ENCODE results near the gene HCAR1.
A peak's percentile ranks its signal among the peaks of the same experiment; 100 is the strongest.
"Not testable (repeated sequence)": the region's sequence is repeated elsewhere in the genome, so short reads cannot be mapped to it uniquely, and the experiment has no call there.

Gene HCAR1, protein sequence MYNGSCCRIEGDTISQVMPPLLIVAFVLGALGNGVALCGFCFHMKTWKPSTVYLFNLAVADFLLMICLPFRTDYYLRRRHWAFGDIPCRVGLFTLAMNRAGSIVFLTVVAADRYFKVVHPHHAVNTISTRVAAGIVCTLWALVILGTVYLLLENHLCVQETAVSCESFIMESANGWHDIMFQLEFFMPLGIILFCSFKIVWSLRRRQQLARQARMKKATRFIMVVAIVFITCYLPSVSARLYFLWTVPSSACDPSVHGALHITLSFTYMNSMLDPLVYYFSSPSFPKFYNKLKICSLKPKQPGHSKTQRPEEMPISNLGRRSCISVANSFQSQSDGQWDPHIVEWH

DNA sequence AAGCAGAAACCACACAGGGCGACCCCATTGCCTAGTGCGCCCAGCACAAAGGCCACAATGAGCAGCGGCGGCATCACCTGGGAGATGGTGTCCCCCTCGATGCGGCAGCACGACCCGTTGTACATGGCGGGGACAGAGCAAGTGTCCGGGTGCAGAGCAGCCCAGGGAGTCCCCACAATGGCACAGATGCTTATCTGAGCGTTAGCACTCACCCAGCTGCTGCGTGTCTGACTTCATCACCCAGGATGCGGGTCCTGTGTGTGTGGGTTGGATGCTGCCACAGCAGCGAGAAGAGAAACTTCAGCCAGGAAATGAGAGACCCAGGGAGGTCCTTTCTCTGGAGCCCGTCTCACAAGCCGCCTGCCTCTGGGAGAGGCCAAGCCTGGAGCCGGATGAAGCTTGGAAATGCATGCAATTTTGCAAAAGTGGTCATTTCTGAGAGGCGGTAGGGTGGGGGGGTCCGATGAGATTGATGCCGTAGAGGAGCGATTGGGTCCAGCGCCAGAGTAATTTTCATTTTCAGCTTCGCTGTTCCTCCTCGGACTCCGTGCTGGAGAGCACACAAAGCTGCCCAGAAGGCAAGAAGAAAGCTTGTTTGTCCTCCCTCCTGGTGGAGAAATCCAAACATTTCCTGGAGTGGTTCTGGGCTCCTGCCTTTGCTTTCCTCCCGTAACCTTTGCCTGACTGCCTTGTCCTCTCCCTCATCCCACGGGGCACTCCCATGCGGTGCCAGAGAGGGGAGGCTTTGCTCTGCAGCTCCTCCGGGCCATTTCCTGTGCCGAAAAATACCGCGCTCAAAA, at the start of gene HCAR1:
Gene HCAR1 (minus strand): TSS at position 630 of the 800 bp plus-strand sequence. CDS start 505 bp downstream, at position 125.
- no peak within 1 kb of the TSS for H3K9ac ChIP-seq (ENCODE audit: low read depth, low read length)
- H3K36me3 ChIP-seq (ENCODE audit: insufficient read depth, low read depth, low read length) = no peaks in the 10 kb centered on the region
- H3K4me3 ChIP-seq (ENCODE audit: low read length) = no peak within 1 kb of the TSS
- H3K27me3 ChIP-seq (ENCODE audit: insufficient read depth, low read length) = no peaks in the 10 kb centered on the region
- no peak within 1 kb of the TSS for H3K27ac ChIP-seq (ENCODE audit: low read length)
- no peaks in the 10 kb centered on the region for H3K9me3 ChIP-seq (ENCODE audit: insufficient read depth, low read depth, low read length)
- 0 out of 2 replicates have a peak, but pooled peaks cover 4% of the 10 kb centered on the region for H3K4me1 ChIP-seq (ENCODE audit: insufficient read depth, low read length)

DNA sequence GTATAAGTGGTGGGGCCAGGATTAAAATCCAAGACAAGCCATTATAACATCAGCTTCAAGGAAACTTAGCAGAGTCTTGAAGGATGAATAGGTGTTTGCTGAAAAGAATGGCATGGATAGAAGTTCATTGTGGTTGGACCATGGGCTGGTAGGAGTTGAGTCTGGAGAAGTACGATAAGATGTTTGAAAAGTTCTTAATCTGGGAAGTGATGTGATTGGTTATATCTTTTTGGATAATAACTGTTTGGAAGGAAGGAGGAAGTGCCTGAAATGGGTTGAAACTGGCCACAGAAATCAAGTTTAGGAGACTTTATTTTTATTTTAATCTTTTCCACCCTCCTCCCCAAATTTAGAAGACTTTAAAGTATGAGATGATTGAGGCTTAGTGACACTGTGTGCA, 26.9 kb upstream of the HCAR1 start:
- Histone ChIP-seq H3K27me3 (ENCODE audit: insufficient read depth, low read length) (no peaks in the 10 kb centered on the region), H3K27ac (ENCODE audit: low read length) (no peak overlapping the region), H3K4me3 (ENCODE audit: low read length) (no peak overlapping the region), H3K36me3 (ENCODE audit: insufficient read depth, low read depth, low read length) (peaks cover 88% of the 10 kb centered on the region), H3K4me1 (ENCODE audit: insufficient read depth, low read length) (peaks cover 8% of the 10 kb centered on the region), H3K9ac (ENCODE audit: low read depth, low read length) (no peak overlapping the region), H3K9me3 (ENCODE audit: insufficient read depth, low read depth, low read length) (no peaks in the 10 kb centered on the region)

DNA sequence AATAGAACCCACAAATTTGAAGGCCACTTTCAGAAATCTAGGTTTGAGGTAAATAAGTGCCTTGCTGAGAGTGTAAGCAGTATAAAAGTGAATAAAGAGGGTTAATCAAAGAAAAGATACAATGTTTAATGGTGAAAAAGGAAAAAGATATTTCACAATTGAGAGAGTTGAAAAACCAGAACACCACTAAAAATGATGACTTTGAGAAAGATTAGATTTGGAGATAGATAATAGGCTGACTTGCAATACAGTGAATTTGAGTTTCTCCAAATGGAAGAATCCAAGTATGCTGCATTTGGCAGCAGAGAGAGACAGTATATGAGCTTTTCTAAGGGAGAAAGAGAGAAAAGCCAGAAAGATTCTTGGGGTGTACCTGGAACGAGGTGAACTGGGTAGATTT, 24.1 kb upstream of the HCAR1 start:
- no peak overlapping the region for H3K9ac ChIP-seq (ENCODE audit: low read depth, low read length)
- peaks cover 62% of the 10 kb centered on the region for H3K36me3 ChIP-seq (ENCODE audit: insufficient read depth, low read depth, low read length)
- H3K4me1 ChIP-seq (ENCODE audit: insufficient read depth, low read length) = peaks cover 14% of the 10 kb centered on the region
- no peak overlapping the region for H3K4me3 ChIP-seq (ENCODE audit: low read length)
- no peaks in the 10 kb centered on the region for H3K27me3 ChIP-seq (ENCODE audit: insufficient read depth, low read length)
- no peak overlapping the region for H3K27ac ChIP-seq (ENCODE audit: low read length)
- no peaks in the 10 kb centered on the region for H3K9me3 ChIP-seq (ENCODE audit: insufficient read depth, low read depth, low read length)

DNA sequence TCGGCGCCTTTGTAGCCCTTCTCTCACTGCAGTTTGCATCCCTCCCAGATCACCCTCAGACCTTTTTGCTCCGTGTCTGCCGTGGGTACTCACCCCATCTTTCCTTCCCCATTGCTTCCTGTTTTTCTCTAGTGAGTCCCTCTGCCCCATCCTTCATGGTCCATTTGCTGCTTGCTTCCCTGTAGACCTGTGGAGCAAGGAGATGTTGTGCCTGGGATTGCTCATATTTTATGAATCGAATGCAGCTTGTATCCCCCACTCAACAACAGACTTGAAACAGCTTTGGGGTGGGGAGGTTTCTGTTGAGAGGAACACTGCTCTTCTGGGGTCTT, 22.6 kb upstream of the HCAR1 start:
- peak overlapping the region; percentile 94 for H3K4me3 ChIP-seq (ENCODE audit: low read length)
- peaks cover 15% of the 10 kb centered on the region for H3K4me1 ChIP-seq (ENCODE audit: insufficient read depth, low read length)
- H3K9ac ChIP-seq (ENCODE audit: low read depth, low read length) = peak overlapping the region; percentile 93
- no peaks in the 10 kb centered on the region for H3K9me3 ChIP-seq (ENCODE audit: insufficient read depth, low read depth, low read length)
- H3K27me3 ChIP-seq (ENCODE audit: insufficient read depth, low read length) = no peaks in the 10 kb centered on the region
- peaks cover 48% of the 10 kb centered on the region for H3K36me3 ChIP-seq (ENCODE audit: insufficient read depth, low read depth, low read length)
- H3K27ac ChIP-seq (ENCODE audit: low read length) = peak overlapping the region; percentile 94

DNA sequence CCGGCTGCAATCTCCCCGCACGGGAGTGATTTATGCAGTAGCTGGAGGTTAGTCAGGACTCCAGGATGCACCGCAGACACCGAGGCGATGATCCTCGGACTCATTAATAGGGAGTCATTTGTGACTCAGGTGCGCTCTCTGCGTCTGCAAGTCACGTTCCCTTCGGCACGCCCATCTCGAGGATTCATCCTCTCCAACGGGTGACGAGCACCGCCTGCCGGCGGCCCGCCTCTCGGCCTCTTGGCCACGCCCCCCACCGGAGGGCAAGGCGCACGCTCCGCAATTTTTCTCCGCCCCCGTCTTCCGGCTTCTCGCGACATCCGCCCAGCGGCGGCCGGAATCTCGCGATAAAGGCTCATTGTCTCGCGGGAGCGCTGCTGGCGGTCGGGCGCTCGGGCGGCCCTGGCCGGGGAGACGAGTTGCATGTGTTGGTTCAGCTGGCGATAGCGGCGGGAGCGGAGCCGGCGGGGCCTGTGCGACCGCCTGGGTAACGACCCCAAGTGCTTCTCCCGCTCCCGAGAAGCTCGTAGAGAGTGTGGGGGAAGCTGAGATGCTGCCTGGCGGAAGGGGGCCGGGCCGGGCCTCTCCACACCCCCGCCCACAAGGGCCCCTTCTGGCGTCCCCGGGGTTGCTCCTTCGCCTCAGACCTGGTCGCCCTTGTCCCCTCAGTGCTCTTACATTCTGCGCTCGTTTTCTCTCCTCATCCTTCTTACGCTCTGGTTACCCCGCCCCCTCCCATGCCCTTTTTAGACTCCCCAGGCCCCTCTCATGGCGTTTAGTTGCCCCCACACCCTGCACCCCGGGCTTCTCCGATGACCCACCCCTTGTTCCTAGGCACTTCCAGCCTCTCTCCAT, 22.0 kb upstream of the HCAR1 start, which contains the start of gene DENR:
Gene DENR (plus strand): TSS at position 361 of the 855 bp plus-strand sequence. CDS start 878 bp downstream, outside the sequence.
- peaks cover 42% of the 10 kb centered on the region for H3K36me3 ChIP-seq (ENCODE audit: insufficient read depth, low read depth, low read length)
- H3K27ac ChIP-seq (ENCODE audit: low read length) = peak within 1 kb of the TSS; percentile 94
- peak within 1 kb of the TSS; percentile 94 for H3K4me3 ChIP-seq (ENCODE audit: low read length)

DNA sequence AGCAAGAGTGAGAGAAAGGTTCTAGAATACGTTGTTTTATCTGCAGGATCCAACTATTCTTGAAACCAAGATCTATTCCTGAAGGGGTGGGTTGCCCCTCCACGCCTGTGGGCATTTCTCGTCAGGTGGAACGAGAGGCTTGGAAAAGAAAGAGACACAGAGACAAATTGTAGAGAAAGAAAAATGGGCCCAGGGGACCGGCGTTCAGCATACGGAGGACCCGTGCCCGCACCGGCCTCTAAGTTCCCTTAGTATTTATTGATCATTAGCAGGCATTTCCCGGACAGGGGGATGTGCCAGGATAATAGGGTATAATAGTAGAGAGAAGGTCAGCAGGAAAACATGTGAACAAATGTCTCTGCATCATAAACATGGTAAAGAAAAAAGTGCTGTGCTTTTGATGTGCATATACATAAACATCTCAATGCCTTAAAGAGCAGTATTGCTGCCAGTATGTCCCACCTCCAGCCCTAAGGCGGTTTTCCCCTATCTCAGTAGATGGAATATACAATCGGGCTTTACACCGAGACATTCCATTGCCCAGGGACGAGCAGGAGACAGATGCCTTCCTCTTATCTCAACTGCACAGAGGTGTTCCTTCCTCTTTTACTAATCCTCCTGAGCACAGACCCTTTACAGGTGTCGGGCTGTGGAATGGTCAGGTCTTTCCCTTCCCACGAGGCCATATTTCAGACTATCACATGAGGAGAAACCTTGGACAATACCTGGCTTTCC, 20.3 kb upstream of the HCAR1 start:
- Histone ChIP-seq H3K9ac (ENCODE audit: low read depth, low read length) (peak overlapping the region; percentile 78), H3K4me3 (ENCODE audit: low read length) (peak overlapping the region; percentile 94)

More for the DNA sequence above, 22.0 kb upstream of the HCAR1 start, which contains the start of gene DENR:
- no peaks in the 10 kb centered on the region for H3K9me3 ChIP-seq (ENCODE audit: insufficient read depth, low read depth, low read length)
- peak within 1 kb of the TSS; percentile 93 for H3K9ac ChIP-seq (ENCODE audit: low read depth, low read length)
- peaks cover 15% of the 10 kb centered on the region for H3K4me1 ChIP-seq (ENCODE audit: insufficient read depth, low read length)
- no peaks in the 10 kb centered on the region for H3K27me3 ChIP-seq (ENCODE audit: insufficient read depth, low read length)

DNA sequence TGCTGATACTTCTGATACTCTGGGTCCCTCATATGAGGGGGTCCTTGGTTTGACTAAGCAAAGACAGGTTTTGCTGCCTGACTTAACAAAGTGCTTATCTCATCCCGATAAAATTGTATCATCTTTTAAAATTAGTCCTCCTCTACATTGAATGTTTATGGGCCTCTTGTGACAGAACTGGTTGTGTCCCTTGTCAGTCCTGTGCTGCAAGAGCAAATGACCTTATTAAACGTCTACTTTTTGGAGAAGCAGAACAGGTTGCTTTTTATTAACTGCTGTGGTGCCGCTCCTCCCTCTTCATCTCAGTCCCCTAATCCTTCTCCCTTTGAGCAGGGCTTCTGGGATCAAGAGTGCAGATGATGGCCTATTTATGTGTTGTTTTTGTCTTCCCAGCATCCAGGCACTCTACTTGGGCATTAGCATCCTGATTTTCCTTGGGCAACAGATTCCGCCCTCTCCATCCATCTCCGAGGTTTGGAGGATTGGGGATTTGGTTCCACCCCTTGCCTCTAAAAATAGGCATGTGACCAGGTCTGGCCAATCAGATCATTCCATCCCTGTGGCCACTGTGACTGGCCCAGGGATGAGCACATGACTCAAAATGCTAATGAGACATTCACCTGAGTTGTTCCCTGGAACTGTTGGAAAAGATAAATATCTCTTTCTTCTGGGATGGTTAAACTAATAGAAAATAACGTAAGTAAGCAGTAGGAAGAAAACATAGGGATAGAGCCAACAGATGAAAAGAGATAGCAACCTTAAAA, 19.1 kb upstream of the HCAR1 start:
- Histone ChIP-seq H3K27me3 (ENCODE audit: insufficient read depth, low read length) (no peaks in the 10 kb centered on the region), H3K27ac (ENCODE audit: low read length) (no peak overlapping the region), H3K4me3 (ENCODE audit: low read length) (no peak overlapping the region), H3K9me3 (ENCODE audit: insufficient read depth, low read depth, low read length) (no peaks in the 10 kb centered on the region), H3K4me1 (ENCODE audit: insufficient read depth, low read length) (peaks cover 15% of the 10 kb centered on the region), H3K36me3 (ENCODE audit: insufficient read depth, low read depth, low read length) (peaks cover 13% of the 10 kb centered on the region), H3K9ac (ENCODE audit: low read depth, low read length) (no peak overlapping the region)

More for the DNA sequence above, 20.3 kb upstream of the HCAR1 start:
- H3K4me1 ChIP-seq (ENCODE audit: insufficient read depth, low read length) = peaks cover 15% of the 10 kb centered on the region
- H3K9me3 ChIP-seq (ENCODE audit: insufficient read depth, low read depth, low read length); H3K27me3 ChIP-seq (ENCODE audit: insufficient read depth, low read length); H3K27ac ChIP-seq (ENCODE audit: low read length): not testable (repeated sequence)
- H3K36me3 ChIP-seq (ENCODE audit: insufficient read depth, low read depth, low read length) = peaks cover 25% of the 10 kb centered on the region

DNA sequence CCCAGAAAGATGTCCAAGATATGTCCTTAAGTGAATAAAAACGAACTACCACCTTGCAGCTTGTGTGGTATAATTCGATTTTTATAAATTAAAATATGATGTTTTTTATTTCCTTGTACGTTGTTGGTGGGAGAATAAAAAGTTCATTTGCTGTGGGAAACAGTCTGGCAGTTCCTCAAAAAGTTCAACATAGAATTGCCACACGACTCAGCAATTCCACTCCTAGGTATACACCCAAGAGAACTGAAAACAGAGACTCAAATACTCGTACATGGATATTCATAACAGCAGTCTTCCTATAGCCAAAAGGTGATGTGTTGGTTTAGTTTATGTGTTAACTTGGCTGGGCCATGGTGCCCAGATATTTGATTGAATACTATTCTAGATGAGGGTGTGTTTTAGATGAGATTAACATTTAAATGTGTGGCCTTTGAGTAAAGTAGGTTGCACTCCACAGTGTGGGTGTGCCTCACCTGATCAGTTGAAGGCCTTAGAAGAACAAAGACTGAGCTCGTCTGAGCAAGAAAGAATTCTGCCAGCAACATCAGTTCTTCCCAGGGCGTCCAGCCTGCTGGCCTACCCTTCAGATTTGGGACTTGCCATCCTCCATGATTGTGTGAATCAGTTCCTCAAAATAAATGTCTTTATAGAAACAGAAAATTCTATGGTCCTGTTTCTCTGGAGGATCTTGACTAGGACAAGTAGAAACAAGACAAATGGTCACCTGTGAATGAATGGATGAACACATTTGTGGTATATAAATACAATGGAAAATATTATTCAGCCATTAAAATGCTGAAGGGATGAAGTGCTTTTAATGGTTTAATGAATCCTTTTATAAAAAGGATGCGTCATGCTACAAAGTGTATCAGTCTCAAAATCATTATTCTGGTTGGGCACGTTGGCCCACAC, 16.8 kb upstream of the HCAR1 start:
- Histone ChIP-seq H3K4me3 (ENCODE audit: low read length) (no peak overlapping the region), H3K9me3 (ENCODE audit: insufficient read depth, low read depth, low read length) (no peaks in the 10 kb centered on the region), H3K27ac (ENCODE audit: low read length) (no peak overlapping the region), H3K9ac (ENCODE audit: low read depth, low read length) (no peak overlapping the region), H3K27me3 (ENCODE audit: insufficient read depth, low read length) (no peaks in the 10 kb centered on the region), H3K4me1 (ENCODE audit: insufficient read depth, low read length) (peaks cover 7% of the 10 kb centered on the region; the same call in 1 of the 2 replicates), H3K36me3 (ENCODE audit: insufficient read depth, low read depth, low read length) (no peaks in the 10 kb centered on the region)

DNA sequence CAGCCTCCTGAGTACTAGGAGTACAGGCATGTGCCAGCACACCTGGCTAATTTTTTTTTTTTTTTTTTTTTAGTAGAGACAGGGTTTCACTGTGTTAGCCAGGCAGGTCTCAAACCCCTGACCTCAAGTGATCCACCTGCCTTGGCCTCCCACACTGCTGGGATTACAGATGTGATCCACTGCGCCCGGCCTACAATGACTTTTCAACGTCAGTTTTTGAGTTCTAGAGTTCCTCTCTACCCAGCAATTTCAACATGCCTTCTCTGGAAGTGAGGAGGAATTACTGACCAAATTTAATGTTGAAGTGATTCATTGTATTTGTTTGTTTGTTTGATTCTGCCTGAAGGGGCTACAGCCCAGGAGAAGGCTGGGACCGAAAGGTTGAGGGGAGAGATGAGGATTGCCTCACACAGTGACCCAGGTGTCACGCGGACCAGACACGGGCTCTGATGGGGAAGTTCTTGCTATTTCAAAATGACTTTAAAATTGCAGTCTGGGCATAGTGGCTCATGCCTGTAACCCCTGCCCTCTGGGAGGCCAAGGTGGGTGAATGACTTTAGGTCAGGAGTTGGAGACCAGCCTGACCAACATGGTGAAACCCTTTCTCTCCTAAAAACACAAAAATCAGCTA, 13.4 kb upstream of the HCAR1 start:
- H3K9me3 ChIP-seq (ENCODE audit: insufficient read depth, low read depth, low read length) = no peaks in the 10 kb centered on the region
- no peak overlapping the region for H3K9ac ChIP-seq (ENCODE audit: low read depth, low read length)
- H3K4me1 ChIP-seq (ENCODE audit: insufficient read depth, low read length) = no peaks in the 10 kb centered on the region
- no peak overlapping the region for H3K27ac ChIP-seq (ENCODE audit: low read length)
- H3K36me3 ChIP-seq (ENCODE audit: insufficient read depth, low read depth, low read length) = no peaks in the 10 kb centered on the region
- H3K27me3 ChIP-seq (ENCODE audit: insufficient read depth, low read length) = no peaks in the 10 kb centered on the region
- H3K4me3 ChIP-seq (ENCODE audit: low read length) = no peak overlapping the region
